Cortex of kidney (tissue), 1 donor: ENCODE results near the gene ZNF761.
"Not testable (repeated sequence)": the region's sequence is repeated elsewhere in the genome, so short reads cannot be mapped to it uniquely, and the experiment has no call there.

Source experiments
- DNase-seq: peaks from one replicate; lab custom pipeline; 2025; lab: John Stamatoyannopoulos, UW

ZNF761 gene

GRCh38 chr19:53460131-53460721 is 28.4 kb downstream of the ZNF761 start:
- not testable (repeated sequence) for DNase-seq

GRCh38 chr19:53461866-53462265 is 30.1 kb downstream of the ZNF761 start:
- no peak for DNase-seq

- no peak for DNase-seq
These were observed 31.1 kb downstream of the ZNF761 start for GRCh38 chr19:53462861-53463260.

- DNase-seq, result no peak
These were observed 31.5 kb downstream of the ZNF761 start for GRCh38 chr19:53463263-53463662.

GRCh38 chr19:53466726-53467484 is 35.1 kb downstream of the ZNF761 start:
- no peak for DNase-seq

GRCh38 chr19:53467485-53468262 is 35.9 kb downstream of the ZNF761 start, which contains the start of gene ZNF813:
Gene ZNF813 (plus strand): TSS chr19:53467733. CDS start chr19:53483823, 16,090 bp downstream.
- DNase-seq, result no peak

- DNase-seq, result not testable (repeated sequence)
These were observed 36.8 kb downstream of the ZNF761 start for GRCh38 chr19:53468628-53469027.

GRCh38 chr19:53471916-53472315 is 40.1 kb downstream of the ZNF761 start:
- no peak for DNase-seq

GRCh38 chr19:53474832-53475231 is 43.0 kb downstream of the ZNF761 start:
- not testable (repeated sequence) for DNase-seq

GRCh38 chr19:53475470-53475869 is 43.7 kb downstream of the ZNF761 start:
- DNase-seq, result not testable (repeated sequence)

- not testable (repeated sequence) for DNase-seq
These were observed 52.0 kb downstream of the ZNF761 start for GRCh38 chr19:53483751-53484150.

GRCh38 chr19:53485046-53486004 is 53.5 kb downstream of the ZNF761 start:
- no peak for DNase-seq

GRCh38 chr19:53492153-53492552 is 60.4 kb downstream of the ZNF761 start:
- no peak for DNase-seq

- DNase-seq, result not testable (repeated sequence)
These were observed 65.7 kb downstream of the ZNF761 start for GRCh38 chr19:53497311-53498023.

- not testable (repeated sequence) for DNase-seq
These were observed 66.2 kb downstream of the ZNF761 start for GRCh38 chr19:53498024-53498395.

GRCh38 chr19:53503151-53503550 is 71.4 kb downstream of the ZNF761 start:
- not testable (repeated sequence) for DNase-seq

- not testable (repeated sequence) for DNase-seq
These were observed 72.0 kb downstream of the ZNF761 start for GRCh38 chr19:53503671-53504364.

GRCh38 chr19:53504365-53504703 is 72.5 kb downstream of the ZNF761 start:
- DNase-seq, result not testable (repeated sequence)

GRCh38 chr19:53504885-53505284 is 73.1 kb downstream of the ZNF761 start:
- DNase-seq, result no peak

- no peak for DNase-seq
These were observed 74.9 kb downstream of the ZNF761 start for GRCh38 chr19:53506728-53507127.
